ENCODE data around the gene CCDC112.
A peak's percentile ranks its signal among the peaks of the same experiment; 100 is the strongest.

Gene CCDC112

DNA sequence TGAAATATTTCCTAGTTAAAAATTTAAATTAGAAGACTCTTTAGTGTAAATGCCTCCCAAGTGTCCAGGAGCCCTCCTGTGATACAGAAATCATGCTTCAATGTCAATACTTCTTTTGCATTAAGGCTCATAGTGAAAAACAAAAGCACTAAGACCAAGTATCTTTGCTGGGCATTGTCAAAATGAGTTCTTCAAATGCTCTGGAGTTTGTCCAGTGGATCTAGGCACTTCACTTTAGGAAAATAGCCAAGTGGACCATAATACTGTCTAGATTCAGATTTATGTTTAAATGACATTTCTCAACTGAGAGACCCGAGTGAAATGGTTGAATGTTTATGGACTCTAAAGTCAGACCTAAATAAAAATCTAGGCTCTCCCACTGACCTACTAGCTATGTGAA lies 21.3 kb upstream of the CCDC112 start:
- FAIRE-seq: no peak

GRCh38 chr5:115317320-115317719 lies 20.9 kb upstream of the CCDC112 start:
- no peak for FAIRE-seq

DNA sequence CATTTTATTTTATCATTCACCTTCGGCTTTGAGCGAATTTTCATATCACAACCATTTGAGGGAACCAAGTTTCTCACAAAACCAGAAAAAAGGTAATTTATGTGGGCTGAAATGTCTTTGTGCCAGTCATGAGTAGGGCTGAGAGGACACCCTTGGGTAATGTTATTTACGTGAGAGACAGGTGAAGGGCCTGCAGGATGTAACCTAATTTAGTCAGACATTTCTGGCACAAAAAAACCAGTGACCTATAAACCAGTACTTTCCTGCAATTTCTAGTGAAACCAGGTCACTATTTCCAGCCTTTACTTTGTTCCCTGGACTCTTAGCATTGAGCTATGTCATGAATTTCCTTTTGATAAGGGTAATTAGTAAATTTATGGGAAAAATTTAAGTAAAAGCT lies 17.2 kb upstream of the CCDC112 start:
- FAIRE-seq: no peak

GRCh38 chr5:115313052-115313451 lies 16.6 kb upstream of the CCDC112 start:
- FAIRE-seq: no peak

DNA sequence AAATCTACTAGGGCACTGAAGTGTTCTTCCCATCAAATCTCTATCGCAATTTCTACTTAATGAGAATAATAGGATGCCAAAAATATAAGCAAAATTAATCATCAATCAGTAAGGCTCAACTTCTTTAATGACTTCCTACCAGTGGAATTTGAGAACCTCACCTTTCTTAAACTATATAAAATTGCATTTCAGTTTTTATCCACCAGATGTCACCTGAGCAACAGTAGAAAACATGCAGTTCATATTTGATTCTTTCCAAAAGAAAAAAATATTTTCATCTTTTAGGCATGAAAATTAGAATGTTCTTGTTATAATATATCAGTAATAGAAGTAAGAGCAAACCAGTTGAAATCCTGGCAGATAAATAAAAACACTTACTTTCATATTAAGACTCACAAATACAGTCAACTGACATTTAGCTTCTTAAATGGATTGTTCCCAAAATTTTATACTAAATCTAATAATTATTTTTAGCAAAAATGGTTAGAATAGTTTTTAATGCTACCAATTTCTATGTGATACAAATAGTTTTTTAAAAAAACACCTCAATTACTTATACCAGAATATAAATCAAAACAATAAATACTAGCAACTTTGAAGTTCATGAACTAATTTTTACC lies 13.4 kb upstream of the CCDC112 start:
- peak; percentile 96 for FAIRE-seq

GRCh38 chr5:115308815-115309214 lies 12.4 kb upstream of the CCDC112 start:
- FAIRE-seq: no peak

DNA sequence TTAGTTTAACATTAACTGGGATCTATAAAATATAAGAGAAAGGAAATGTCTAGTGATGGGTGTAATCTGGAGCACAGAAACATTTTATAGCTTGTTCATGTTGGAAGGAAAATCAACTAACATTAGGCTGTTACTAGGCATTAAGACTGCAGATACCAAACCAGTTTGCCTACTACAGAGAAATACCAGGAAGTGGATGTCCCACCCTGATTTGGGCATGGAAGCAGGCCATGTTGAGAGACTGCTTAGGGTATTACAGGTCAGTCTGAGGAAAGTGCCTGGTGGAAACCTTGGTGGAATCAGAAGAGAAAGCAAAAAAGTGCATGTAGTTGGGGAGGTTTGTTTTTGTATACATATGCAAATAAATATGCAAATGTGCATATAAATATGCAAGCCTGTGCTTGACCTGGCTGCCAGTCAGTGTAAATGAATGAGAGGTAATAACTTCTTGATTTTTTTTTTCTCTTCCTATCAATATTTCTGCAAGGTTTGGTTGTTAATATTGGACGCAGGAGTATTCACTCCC lies 9.6 kb upstream of the CCDC112 start:
- no peak for FAIRE-seq

DNA sequence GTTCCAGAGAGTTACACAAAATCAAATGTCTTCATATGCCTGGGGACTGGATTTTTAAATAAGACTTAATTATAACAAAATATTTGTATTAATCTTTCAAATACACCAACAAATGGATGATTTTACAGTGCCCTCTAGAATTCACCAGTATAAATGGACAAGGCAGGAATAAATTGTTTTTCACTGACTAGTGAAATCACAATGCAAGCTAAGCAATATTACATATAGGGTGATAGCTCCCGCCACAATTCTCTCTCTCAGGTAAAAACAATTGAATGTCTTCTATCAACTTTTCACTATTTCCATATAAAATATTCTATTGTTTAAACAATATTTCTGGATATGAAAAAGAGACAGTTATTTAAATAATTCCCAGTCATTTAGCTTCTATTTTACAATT lies 8.0 kb upstream of the CCDC112 start:
- FAIRE-seq: no peak

- no peak for FAIRE-seq
Observed at GRCh38 chr5:115298811-115299210, 2.4 kb upstream of the CCDC112 start.

DNA sequence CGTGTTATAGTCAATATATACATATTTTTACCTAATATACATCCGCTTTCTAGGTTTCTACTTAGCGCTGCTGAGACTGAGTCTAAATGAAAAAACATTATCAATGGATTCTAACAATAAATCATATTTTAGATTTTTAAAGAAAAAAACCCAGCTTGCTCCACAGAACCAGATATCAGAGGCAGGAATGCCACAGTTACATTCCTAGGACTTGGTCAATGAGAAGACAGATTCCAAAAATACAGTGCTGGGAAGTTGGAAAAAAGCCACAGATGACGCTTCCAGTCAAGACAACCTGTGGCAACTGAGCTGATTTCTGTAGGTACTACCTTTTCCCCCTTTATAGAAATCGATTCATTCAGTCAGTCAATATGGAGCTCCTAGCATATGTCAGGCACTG lies 577 bp upstream of the CCDC112 start:
- FAIRE-seq: no peak

DNA sequence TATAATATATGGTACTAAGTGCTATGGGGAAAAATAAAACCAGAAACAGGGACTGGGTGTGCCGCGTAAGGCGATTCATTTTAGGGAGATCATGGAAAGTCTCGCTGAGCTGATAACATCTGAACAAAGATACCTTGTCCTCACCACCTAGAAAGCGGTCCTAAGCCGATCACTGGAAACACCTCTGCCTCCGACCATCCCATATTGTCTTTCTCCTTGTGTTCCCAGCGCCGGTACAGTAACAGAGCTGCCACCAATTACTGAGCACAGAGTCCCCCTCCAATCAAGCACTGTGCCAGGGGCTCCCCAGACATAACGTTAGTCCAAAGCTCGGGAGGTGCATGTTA lies 704 bp downstream of the CCDC112 start:
- FAIRE-seq: no peak

- FAIRE-seq: no peak
Observed at GRCh38 chr5:115291397-115291796, 5.1 kb downstream of the CCDC112 start.

DNA sequence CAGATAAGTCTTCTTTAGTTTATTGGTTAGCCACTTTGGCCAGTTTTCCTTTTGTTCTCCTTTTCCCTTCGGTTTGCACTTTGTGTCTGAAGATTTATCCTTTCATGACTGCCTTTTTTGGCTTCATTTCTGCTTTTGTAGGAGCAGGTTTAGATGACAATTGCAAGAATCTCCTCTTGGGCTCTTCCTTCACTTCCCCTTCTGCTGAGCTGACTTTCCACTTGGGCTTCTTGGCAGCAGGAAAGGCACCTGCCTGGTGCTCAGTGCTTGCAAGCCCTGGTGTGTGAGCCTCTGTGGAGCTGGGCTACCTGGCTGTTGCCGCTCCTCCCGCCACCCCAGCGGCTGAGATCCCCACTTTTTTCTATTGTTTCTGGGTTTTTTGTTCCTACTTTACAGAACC lies 7.3 kb downstream of the CCDC112 start:
- FAIRE-seq: no peak

- FAIRE-seq: no peak
Observed at GRCh38 chr5:115284021-115284420, 12.4 kb downstream of the CCDC112 start.

DNA sequence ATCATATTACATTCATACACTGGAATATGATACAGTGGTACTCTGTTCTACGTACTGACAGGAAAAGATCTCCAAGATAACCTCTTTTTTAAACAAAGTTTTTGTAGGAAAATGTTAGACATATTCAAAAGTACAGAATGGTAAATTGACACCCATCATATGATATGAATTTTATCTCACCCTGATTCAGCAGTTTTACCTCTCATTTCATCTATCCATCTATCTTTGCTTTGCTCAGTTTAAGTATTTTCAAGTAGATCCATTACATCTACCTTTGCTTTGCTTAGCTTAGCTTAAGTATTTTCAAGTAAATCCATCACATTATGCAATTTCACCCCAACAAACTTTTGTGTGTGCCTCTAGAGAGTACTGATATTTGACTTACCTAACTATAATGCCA lies 14.3 kb downstream of the CCDC112 start:
- no peak for FAIRE-seq

DNA sequence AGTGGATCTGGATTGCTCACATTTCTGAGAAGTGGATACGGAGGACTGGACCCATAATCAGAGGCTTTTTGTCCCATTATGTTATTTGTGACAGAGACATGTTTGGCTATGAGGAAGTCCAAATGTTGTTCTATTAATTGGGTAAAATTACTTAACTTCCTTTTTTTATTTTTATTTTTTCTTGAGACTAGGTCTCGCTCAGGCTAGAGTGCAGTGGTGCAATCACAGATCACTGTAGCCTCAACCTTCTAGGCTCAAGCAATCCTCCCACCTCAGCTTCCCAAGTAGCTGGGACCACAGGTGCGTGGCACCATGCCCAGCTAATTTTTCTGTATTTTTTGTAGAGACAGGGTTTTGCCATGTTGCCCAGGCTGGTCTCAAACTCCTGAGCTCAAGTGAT lies 21.9 kb downstream of the CCDC112 start:
- FAIRE-seq: no peak

GRCh38 chr5:115272297-115272958 lies 24.0 kb downstream of the CCDC112 start:
- FAIRE-seq: no peak

DNA sequence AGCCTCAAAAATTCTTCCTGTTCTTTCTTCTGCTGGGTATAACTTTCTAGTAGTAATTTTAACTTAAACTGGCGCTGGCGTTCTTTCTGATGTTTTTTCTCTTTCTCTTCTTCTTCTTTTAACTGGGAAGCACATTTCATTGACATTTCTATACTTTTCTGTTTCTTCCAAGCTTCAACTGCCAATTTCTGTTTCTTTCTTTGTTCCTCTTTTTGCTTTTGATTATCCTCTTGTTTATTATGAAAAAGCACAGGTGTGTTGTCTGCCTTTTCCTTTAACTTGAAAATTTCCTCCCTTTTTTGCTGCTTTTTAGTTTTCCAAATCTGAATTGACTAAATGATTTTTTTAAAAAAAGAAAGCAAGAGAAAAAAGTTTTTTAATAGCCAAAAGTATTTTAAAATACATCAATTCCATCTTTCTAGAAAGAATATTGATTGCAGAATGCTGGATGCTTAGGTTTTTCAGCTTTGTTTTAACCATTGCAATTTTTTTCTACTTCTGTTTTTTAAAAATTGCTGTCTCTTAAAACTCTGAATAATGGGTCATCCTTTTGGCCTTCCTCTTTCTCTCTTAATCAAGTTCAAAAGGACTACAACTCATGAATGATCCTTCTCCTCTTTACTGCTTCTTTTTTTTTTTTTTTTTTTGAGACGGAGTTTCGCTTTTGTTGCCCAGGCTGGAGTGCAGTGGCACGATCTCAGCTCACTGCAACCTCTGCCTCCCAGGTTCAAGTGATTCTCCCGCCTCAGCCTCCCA lies 25.0 kb downstream of the CCDC112 start:
- FAIRE-seq: no peak

- FAIRE-seq: no peak
Observed at GRCh38 chr5:115267617-115268016, 28.8 kb downstream of the CCDC112 start.

- FAIRE-seq: no peak
Observed at GRCh38 chr5:115265220-115265619, 31.2 kb downstream of the CCDC112 start.

DNA sequence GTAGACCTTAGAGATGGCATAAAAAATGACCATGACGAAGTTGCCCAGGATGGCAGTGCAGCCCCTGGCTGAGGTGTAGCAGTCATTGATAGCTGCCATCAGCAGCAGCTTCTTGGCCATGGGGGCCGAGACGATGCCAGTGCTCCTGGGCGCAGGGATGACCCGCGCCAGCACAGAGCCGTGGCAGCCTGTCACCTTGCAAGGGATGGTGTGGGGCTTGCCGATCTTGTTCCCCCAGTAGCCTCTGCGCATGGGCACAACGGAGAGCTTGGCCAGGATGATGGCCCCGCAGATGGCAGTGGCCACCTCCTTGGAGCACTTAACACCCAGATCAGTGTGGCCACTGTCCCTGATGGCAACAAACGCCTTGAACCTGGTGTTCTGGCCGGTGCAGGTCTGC lies 31.7 kb downstream of the CCDC112 start:
- no peak for FAIRE-seq

DNA sequence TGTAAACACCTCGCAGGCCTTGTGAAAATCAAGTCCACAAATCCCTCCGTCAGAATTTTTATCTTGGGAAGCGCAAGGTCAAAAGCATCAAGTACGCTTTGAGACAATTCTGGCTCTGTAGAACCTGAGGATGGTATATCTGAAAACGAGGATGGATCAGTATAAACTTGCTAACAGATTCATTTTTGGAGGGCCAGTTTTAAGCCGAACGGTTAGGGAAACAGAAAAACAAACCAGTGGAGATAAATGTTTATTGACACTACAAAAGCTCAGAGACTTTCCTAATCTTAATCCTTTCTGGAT lies 33.4 kb downstream of the CCDC112 start:
- no peak for FAIRE-seq

- peak; percentile 44 for FAIRE-seq
Observed at GRCh38 chr5:115262321-115263077, 34.0 kb downstream of the CCDC112 start, which contains the start of gene PGGT1B. PGGT1B (minus strand) TSS chr5:115262877; CDS start chr5:115262851, 26 bp downstream.

DNA sequence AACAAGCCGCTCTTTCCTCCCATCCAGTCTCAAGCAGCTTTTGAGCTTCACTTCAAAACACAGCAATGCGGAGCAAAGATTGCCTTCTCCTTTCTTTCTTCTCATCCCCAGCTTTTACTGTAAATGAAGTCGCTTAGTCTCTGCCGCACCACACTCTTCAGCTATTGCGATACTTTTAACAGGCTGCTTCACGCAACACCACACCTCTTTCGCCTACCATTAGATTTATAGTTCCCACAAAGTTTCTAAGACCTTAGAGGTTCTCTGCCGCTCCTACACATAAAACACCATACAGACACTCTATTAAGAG lies 34.5 kb downstream of the CCDC112 start:
- FAIRE-seq: no peak

Data from G401.6 (cell line).